ENCODE measurements around the gene SCGN. TPM values are rescaled to one million over a fixed set of nuclear protein-coding genes. Genes with fewer than 3 reads are reported as not detected.

The SCGN gene
- polyA plus RNA-seq, 2 of the 4 experiments (the other 2 are of a cell fraction) = 0.13 to 0.17 TPM

- DNase-seq (ENCODE audit: low read depth in 1 of 2, low spot score in 1 of 2) = no peak
- no peak for FAIRE-seq
- Histone ChIP-seq H3K4me1 (peaks cover 11% of the 10 kb centered on the region; the same call in 1 of the 3 replicates), H3K4me3 (no peak overlapping the region), H3K9me3 (no peaks in the 10 kb centered on the region), H3K27ac (no peak overlapping the region), H3K4me2 (no peak overlapping the region)
- POLR2A ChIA-PET = no interaction called here
- TF ChIP-seq, protein P1, sequence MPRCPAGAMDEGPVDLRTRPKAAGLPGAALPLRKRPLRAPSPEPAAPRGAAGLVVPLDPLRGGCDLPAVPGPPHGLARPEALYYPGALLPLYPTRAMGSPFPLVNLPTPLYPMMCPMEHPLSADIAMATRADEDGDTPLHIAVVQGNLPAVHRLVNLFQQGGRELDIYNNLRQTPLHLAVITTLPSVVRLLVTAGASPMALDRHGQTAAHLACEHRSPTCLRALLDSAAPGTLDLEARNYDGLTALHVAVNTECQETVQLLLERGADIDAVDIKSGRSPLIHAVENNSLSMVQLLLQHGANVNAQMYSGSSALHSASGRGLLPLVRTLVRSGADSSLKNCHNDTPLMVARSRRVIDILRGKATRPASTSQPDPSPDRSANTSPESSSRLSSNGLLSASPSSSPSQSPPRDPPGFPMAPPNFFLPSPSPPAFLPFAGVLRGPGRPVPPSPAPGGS (IDR thresholded peaks at IDR 0.05) = no peak
- TF ChIP-seq HEYL (CRISPR knock-in tag; IDR thresholded peaks at IDR 0.05) (no peak), RARB (CRISPR knock-in tag; IDR thresholded peaks at IDR 0.05) (no peak), FOSL2 (IDR thresholded peaks at IDR 0.05) (no peak), FOSL2 (CRISPR knock-in tag; IDR thresholded peaks at IDR 0.05) (no peak)
- TF ChIP-seq, protein P2, sequence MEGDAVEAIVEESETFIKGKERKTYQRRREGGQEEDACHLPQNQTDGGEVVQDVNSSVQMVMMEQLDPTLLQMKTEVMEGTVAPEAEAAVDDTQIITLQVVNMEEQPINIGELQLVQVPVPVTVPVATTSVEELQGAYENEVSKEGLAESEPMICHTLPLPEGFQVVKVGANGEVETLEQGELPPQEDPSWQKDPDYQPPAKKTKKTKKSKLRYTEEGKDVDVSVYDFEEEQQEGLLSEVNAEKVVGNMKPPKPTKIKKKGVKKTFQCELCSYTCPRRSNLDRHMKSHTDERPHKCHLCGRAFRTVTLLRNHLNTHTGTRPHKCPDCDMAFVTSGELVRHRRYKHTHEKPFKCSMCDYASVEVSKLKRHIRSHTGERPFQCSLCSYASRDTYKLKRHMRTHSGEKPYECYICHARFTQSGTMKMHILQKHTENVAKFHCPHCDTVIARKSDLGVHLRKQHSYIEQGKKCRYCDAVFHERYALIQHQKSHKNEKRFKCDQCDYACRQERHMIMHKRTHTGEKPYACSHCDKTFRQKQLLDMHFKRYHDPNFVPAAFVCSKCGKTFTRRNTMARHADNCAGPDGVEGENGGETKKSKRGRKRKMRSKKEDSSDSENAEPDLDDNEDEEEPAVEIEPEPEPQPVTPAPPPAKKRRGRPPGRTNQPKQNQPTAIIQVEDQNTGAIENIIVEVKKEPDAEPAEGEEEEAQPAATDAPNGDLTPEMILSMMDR (IDR thresholded peaks at IDR 0.05) = no peak
- 93% methylated on average over 2 of the region's 2 CpGs for WGBS (ENCODE audit: missing lambda C conversion rate)
- CTCF ChIA-PET = interaction anchor here (1.2 to 1.7 kb wide), 3 partner anchors 12 to 19 kb away, joined by 3 to 5 read pairs (median 4); no protein-coding TSS in a partner anchor
- ATAC-seq = no peak
Measured at GRCh38 chr6:25700761-25701160, 48.7 kb downstream of the SCGN start.

- TF ChIP-seq ELK1 (IDR thresholded peaks at IDR 0.05; ENCODE audit: low read depth, low read length) (no peak), RCOR1 (IDR thresholded peaks at IDR 0.05; ENCODE audit: low read depth, low read length) (no peak), ZSCAN20 (CRISPR knock-in tag; IDR thresholded peaks at IDR 0.05) (no peak), ZNF302 (CRISPR knock-in tag; IDR thresholded peaks at IDR 0.05) (no peak), CBX2 (IDR thresholded peaks at IDR 0.05; ENCODE audit: borderline replicate concordance, low read depth) (no peak), TP53 (CRISPR knock-in tag; IDR thresholded peaks at IDR 0.05) (no peak), TFCP2L1 (CRISPR knock-in tag; IDR thresholded peaks at IDR 0.05) (no peak), RAD21 (conservative IDR thresholded peaks at IDR 0.05 in 1 of 2, IDR thresholded peaks at IDR 0.05 in 1 of 2) (no peak), EHMT2 (IDR thresholded peaks at IDR 0.05; ENCODE audit: low read depth) (no peak), KDM5A (IDR thresholded peaks at IDR 0.05) (no peak), MAZ (IDR thresholded peaks at IDR 0.05; ENCODE audit: borderline replicate concordance, low read depth, low read length) (no peak), NR3C1 (IDR thresholded peaks at IDR 0.05) (no peak), CHD2 (IDR thresholded peaks at IDR 0.05; ENCODE audit: low read length, partially characterized antibody) (no peak), RNF2 (IDR thresholded peaks at IDR 0.05; ENCODE audit: borderline replicate concordance, low read depth) (no peak), CBX8 (IDR thresholded peaks at IDR 0.05) (no peak)
- TF ChIP-seq, protein P3, sequence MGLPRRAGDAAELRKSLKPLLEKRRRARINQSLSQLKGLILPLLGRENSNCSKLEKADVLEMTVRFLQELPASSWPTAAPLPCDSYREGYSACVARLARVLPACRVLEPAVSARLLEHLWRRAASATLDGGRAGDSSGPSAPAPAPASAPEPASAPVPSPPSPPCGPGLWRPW (IDR thresholded peaks at IDR 0.05) = no peak
- TF ChIP-seq, protein P4, sequence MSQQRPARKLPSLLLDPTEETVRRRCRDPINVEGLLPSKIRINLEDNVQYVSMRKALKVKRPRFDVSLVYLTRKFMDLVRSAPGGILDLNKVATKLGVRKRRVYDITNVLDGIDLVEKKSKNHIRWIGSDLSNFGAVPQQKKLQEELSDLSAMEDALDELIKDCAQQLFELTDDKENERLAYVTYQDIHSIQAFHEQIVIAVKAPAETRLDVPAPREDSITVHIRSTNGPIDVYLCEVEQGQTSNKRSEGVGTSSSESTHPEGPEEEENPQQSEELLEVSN (IDR thresholded peaks at IDR 0.05; ENCODE audit: borderline replicate concordance, low read depth) = no peak
- Histone ChIP-seq H3K4me3 (no peak overlapping the region), H3K27ac (no peak overlapping the region), H3K4me1 (peaks cover 13% of the 10 kb centered on the region; the same call in 2 of the 3 replicates), H3K4me2 (no peak overlapping the region), H3K9me3 (no peaks in the 10 kb centered on the region)
- WGBS (ENCODE audit: missing lambda C conversion rate) = 83% methylated on average over 3 of the region's 3 CpGs
- DNase-seq (ENCODE audit: low read depth in 1 of 2, low spot score in 1 of 2) = no peak
- no peak for FAIRE-seq
- POLR2A ChIA-PET = no interaction called here
- no peak for ATAC-seq
- CTCF ChIA-PET = interaction anchor here (1.4 kb wide), 1 partner anchor 16 kb away, joined by 5 read pairs; no protein-coding TSS in a partner anchor
Measured at GRCh38 chr6:25701807-25702206, 49.8 kb downstream of the SCGN start.
